Heart left ventricle (tissue), 16 donors: Measurements from ENCODE around the gene CASP9. TPM values are rescaled to one million over a fixed set of nuclear protein-coding genes. Genes with fewer than 3 reads are reported as not detected.
A peak's percentile ranks its signal among the peaks of the same experiment; 100 is the strongest.
"Not testable (repeated sequence)": the region's sequence is repeated elsewhere in the genome, so short reads cannot be mapped to it uniquely, and the experiment has no call there.

ENCODE experiments used
- ATAC-seq, 4 donors: fragments of 200-7000 bp; cut with Tn5 transposase; one replicate each; pipeline ENCODE4 v1.9.1; 2020 to 2022; ENCODE audit warnings: moderate library complexity in 4 of 4, mild to moderate bottlenecking in 3 of 4, moderate number of reproducible peaks in 1 of 4
- DNase-seq, 5 donors: peaks; one replicate each; pipeline ENCODE4 v3.0.0-alpha.2; 2020
- H3K27ac ChIP-seq, 12 donors: fragments of 200-600 bp; sonication (generic) in 4 of 12; one replicate each; pipeline versions ENCODE4 v1.5.0 to v1.8.0; 2016 to 2022; ENCODE audit warnings: mild to moderate bottlenecking in 2 of 12
- H3K27me3 ChIP-seq, 9 donors: fragments of 200-600 bp; sonication (generic) in 2 of 9; one replicate each; pipeline versions ENCODE4 v1.5.1 to v1.8.0; 2016 to 2022; ENCODE audit warnings: mild to moderate bottlenecking in 3 of 9
- H3K36me3 ChIP-seq, 9 donors: fragments of 200-600 bp; sonication (generic) in 2 of 9; one replicate each; pipeline versions ENCODE4 v1.5.0 to v1.8.0; 2018 to 2022; ENCODE audit warnings: mild to moderate bottlenecking in 2 of 9
- H3K4me1 ChIP-seq, 12 donors: fragments of 200-600 bp; sonication (generic) in 4 of 12; one replicate each; pipeline versions ENCODE4 v1.5.0 to v1.8.0; 2016 to 2022; ENCODE audit warnings: mild to moderate bottlenecking in 3 of 12
- H3K4me3 ChIP-seq, 12 donors: fragments of 200-600 bp; sonication (generic) in 4 of 12; one replicate each; pipeline versions ENCODE4 v1.5.0 to v1.8.0; 2017 to 2022; ENCODE audit warnings: mild to moderate bottlenecking in 9 of 12, moderate library complexity in 4 of 12
- H3K9me3 ChIP-seq, 12 donors: fragments of 200-600 bp; sonication (generic) in 4 of 12; one replicate each; pipeline versions ENCODE4 v1.5.0 to v1.8.0; 2016 to 2022; ENCODE audit warnings: mild to moderate bottlenecking in 1 of 12
- POLR2A ChIP-seq, 2 donors: fragments of 450-650 bp; IDR thresholded peaks; one replicate each; pipeline ENCODE4 v1.6.1; 2017; ENCODE audit warnings: antibody characterized with exemption in 2 of 2, mild to moderate bottlenecking in 2 of 2, moderate library complexity in 2 of 2
- WGBS, 4 donors: extraction: QIAGEN DNeasy Blood & Tissue Kit in 2 of 4; methylation state at CpG; one replicate each; pipeline versions ENCODE4 v1.1.5 to v1.1.7; 2013 to 2018; 5-methylcytosine and 5-hydroxymethylcytosine counted together
- intact Hi-C, 10 donors: fragments of 100-400 bp; cut with DNase I; formaldehyde crosslinking; loops; one replicate each; pipeline versions ENCODE4 v1.11.1 to v1.14.2; 2022
- polyA plus RNA-seq, 2 donors: library from polyadenylated mRNA; stranded (reverse); fragments of 200-250 nt; gene quantifications; one replicate each; pipeline ENCODE4 v1.2.3, GENCODE V29; 2013
- total RNA-seq, 9 donors: library from RNA; depleted of rRNA in 2 of 9; stranded (reverse); fragments of >200 nt in 2 of 9; fragmentation: NEBNext Ultra II Directional in 3 of 9; extraction: Animal tissue kit (Norgen Biotek cat#: 25700) in 3 of 9; gene quantifications; one replicate each; pipeline versions ENCODE4 v1.1.0 to v1.2.4, GENCODE V29; 2016 to 2023
- TF ChIP-seq, protein P1 (sequence below), 12 donors: fragments of 200-600 bp; sonication (generic) in 4 of 12; IDR thresholded peaks; one replicate each; pipeline versions ENCODE4 v1.5.0 to v1.8.0; 2018 to 2022; ENCODE audit warnings: antibody characterized with exemption in 12 of 12, mild to moderate bottlenecking in 5 of 12
- donor health status: ischemic (EF 13 %, LVEDD 7.1; RV severe dilation, severe dysfunction).
- donor health status: healthy with polysubstance abuse.
- donor health status: DM: no; HTN: yes; CAD: no.
- donor health status: DM: no; HTN: no; CAD: no.
- donor health status: ischemic (EF 25% LVEDD 6.9; RV normal size, moderate dysfunction).
- donor health status: ischemic (EF 25% LVEDD 5.7; RV mildly dilated, moderate dysfunction).
- donor health status: healthy.
- donor health status: DM: yes; HTN: yes; CAD: no.
- donor health status: ischemic (EF 35%, LVEDD 5.7; RV mildly dilated, moderate dysfunction).
- donor health status: nonischemic (EF 11% LVEDD 7.7; RV severe dilation, severe dysfunction).
- donor health status: DM: yes; HTN: yes; CAD: no.
- donor health status: PGD.
- donor health status: ischemic (EF 29% LVEDD 5.4; RV normal size, mild dysfunction).
- donor health status: nonischemic (EF 23%, LVEDD 6.1; RV moderate dilation, normal function).

Gene CASP9
- total and polyA plus RNA-seq, 11 donors: 8.6 to 16.9 (median 11.8) TPM

DNA sequence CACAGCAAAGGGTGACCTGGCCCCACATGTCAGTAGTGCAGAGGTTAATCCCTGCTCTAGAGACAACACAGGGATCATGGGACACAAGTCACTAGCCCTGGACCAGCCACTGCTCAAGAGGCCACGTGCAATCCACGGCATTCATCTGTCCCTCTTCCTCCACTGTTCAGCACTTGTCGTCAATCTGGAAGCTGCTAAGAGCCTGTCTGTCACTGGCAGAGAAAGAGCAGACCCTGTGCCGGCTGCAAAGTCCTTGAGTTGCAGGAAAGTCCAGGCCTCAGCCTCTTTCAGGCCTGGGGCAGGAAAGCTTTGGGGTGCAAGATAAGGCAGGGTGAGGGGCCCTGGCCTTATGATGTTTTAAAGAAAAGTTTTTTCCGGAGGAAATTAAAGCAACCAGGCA, 31.4 kb downstream of the CASP9 start:
- TF ChIP-seq POLR2A (IDR thresholded peaks at IDR 0.05): no peak
- TF ChIP-seq, protein P1, sequence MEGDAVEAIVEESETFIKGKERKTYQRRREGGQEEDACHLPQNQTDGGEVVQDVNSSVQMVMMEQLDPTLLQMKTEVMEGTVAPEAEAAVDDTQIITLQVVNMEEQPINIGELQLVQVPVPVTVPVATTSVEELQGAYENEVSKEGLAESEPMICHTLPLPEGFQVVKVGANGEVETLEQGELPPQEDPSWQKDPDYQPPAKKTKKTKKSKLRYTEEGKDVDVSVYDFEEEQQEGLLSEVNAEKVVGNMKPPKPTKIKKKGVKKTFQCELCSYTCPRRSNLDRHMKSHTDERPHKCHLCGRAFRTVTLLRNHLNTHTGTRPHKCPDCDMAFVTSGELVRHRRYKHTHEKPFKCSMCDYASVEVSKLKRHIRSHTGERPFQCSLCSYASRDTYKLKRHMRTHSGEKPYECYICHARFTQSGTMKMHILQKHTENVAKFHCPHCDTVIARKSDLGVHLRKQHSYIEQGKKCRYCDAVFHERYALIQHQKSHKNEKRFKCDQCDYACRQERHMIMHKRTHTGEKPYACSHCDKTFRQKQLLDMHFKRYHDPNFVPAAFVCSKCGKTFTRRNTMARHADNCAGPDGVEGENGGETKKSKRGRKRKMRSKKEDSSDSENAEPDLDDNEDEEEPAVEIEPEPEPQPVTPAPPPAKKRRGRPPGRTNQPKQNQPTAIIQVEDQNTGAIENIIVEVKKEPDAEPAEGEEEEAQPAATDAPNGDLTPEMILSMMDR (IDR thresholded peaks at IDR 0.05): no peak
- ATAC-seq (peak; percentile 89 to 95 (median 94)), DNase-seq (peak in 4 of 5 donors; percentile 56 to 78 (median 70))
- no peaks in the 10 kb centered on the region for H3K27me3 ChIP-seq
- H3K4me1 ChIP-seq: peaks cover 0 to 21% (median 2%) of the 10 kb centered on the region in 12 donors
- peak overlapping the region in 10 of 12 donors; percentile 17 to 80 (median 62) for H3K27ac ChIP-seq
- peaks cover 0 to 7% (median 0%) of the 10 kb centered on the region in 12 donors for H3K9me3 ChIP-seq
- peaks cover 0 to 50% (median 26%) of the 10 kb centered on the region in 9 donors for H3K36me3 ChIP-seq
- intact Hi-C loops: no loop called here
- H3K4me3 ChIP-seq: no peak overlapping the region
- 39 to 54% (median 48%) methylated on average over 5 of the region's 5 CpGs for WGBS, 4 donors

DNA sequence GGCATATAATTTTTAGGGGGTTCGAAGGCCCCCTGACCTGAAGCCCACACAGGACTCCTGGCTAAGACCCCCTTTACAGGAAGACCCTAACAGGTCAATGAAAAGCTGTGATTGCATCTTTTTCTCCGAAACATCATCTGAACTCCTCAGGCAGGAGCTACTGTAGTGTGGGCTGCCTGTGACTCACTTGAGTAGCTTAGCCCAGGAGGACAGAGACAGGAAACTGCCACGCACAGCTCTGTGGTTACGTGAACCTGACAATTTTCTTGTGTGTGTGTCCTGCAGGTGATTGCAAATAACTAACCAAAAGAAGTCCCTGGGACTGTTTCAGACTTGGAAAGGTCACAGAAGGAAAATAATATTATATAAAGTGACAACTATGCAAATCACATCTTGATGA, 33.0 kb downstream of the CASP9 start:
- 92 to 95% (median 93%) methylated on average over 4 of the region's 4 CpGs for WGBS, 4 donors
- H3K4me3 ChIP-seq, DNase-seq, H3K9me3 ChIP-seq, ATAC-seq, H3K27ac ChIP-seq, intact Hi-C loops, H3K27me3 ChIP-seq: not testable (repeated sequence)
- peaks cover 0 to 21% (median 2%) of the 10 kb centered on the region in 12 donors for H3K4me1 ChIP-seq
- H3K36me3 ChIP-seq: peaks cover 0 to 38% (median 23%) of the 10 kb centered on the region in 9 donors

DNA sequence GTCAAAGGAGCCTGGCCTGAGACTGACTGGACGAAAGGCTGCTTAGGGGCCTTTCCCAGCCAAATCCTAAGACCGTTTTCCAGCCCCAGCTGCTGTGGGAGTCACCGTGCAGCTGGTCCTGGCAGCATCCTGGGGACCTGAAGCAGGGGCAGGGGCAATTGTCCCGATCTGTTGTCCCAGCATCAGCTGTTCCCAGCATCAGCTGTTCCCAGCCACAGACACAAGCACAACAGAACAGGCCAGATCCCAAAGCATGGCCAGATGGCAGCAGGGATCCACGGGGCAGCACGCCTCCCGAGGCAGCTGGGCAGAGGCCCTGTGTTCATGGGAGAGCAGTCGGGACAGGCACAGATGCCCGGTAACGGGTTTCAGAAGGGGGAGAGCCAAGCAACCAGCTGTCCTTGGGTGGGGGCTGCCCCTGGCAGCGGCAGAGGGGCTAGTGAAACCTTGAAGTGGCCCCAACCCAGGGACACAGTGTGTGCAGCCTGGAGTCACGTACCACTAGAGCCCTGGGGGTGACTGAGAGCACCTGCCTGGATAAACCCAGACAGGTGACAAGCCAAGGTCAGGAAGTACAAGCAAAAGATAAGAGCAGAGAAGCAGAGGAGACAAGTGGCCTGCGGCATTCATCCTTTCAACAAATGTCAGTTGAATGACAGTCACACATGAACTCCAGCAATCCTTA, 34.8 kb downstream of the CASP9 start:
- peaks cover 0 to 27% (median 14%) of the 10 kb centered on the region in 9 donors for H3K36me3 ChIP-seq

DNA sequence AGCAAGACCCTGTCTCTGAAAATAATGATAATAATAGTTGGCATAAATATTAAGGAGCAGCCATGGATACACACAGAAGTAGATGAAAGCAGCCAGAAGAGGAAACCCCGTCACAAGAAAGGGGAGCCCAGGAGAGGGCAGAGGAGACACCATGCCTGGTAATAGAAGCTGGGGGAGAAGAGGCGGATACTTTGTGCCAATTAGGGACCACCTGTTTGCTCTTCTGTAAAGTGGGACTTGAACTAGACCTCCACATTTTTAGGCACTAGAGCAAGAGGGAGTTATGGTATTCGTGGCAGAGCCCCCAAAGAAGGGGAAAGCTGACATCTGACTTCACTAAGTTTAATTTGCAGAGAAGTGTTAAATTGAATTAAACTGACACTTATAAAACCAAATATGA, 35.6 kb downstream of the CASP9 start:
- H3K36me3 ChIP-seq: peaks cover 0 to 19% (median 6%) of the 10 kb centered on the region in 9 donors
- intact Hi-C loops: no loop called here
- WGBS, 4 donors: 91 to 97% (median 94%) methylated on average over 3 of the region's 3 CpGs
- peak overlapping the region in 1 of 12 donors; percentile 68 for H3K27ac ChIP-seq
- H3K27me3 ChIP-seq: no peaks in the 10 kb centered on the region
- ATAC-seq (no peak), DNase-seq (no peak)
- H3K4me3 ChIP-seq: no peak overlapping the region
- peaks cover 0 to 21% (median 2%) of the 10 kb centered on the region in 12 donors for H3K4me1 ChIP-seq
- H3K9me3 ChIP-seq: peaks cover 0 to 7% (median 0%) of the 10 kb centered on the region in 12 donors
- TF ChIP-seq POLR2A (IDR thresholded peaks at IDR 0.05): no peak
- TF ChIP-seq, protein P1 (IDR thresholded peaks at IDR 0.05): no peak

More for the DNA sequence above, 34.8 kb downstream of the CASP9 start:
- intact Hi-C loops: no loop called here
- no peak for DNase-seq
- Histone ChIP-seq H3K27me3 (no peaks in the 10 kb centered on the region), H3K9me3 (peaks cover 0 to 7% (median 0%) of the 10 kb centered on the region in 12 donors), H3K4me1 (peaks cover 0 to 21% (median 2%) of the 10 kb centered on the region in 12 donors), H3K27ac (peak overlapping the region in 3 of 12 donors; percentile 32 to 68 (median 57)), H3K4me3 (no peak overlapping the region)
- peak in 3 of 4 donors; percentile 26 to 50 (median 35) for ATAC-seq
- WGBS, 4 donors: 64 to 81% (median 68%) methylated on average over 13 of the region's 13 CpGs
- TF ChIP-seq POLR2A (IDR thresholded peaks at IDR 0.05): no peak
- TF ChIP-seq, protein P1 (IDR thresholded peaks at IDR 0.05): no peak

DNA sequence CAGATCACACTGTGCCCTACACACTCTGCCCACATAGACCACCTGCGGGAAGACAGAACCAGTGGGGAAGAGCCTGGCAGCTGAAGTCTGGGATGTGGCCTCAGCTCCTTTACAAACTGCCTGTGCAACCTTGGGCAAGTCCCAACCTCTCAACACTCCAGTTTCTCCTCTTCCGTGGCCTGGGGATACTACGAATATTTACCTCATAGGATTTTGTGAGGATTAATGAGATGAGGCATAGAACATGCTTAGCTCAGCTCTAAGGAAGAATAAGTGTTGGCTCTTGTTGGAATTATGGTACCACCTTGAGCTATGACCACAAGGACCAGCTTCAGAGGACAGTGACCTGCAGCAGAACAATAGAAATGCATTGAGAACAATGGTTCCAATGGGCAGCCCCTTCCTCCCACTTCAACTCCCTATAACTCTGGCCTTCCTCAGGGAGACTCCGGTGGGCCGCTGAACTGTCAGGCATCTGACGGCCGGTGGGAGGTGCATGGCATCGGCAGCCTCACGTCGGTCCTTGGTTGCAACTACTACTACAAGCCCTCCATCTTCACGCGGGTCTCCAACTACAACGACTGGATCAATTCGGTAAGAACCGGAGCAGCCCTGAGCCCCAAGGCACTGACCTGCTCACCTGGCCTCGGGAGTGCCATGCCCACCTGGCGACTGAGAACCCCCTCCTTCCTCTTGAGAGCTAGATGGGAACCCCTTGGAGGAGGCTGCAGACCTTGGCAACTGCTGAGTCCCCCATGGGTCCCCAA, 37.0 kb downstream of the CASP9 start:
- ATAC-seq, H3K27ac ChIP-seq, intact Hi-C loops, H3K4me3 ChIP-seq, DNase-seq, H3K36me3 ChIP-seq, H3K9me3 ChIP-seq, H3K27me3 ChIP-seq: not testable (repeated sequence)
- WGBS, 4 donors: 96 to 98% (median 97%) methylated on average over 17 of the region's 17 CpGs
- peaks cover 0 to 18% (median 0%) of the 10 kb centered on the region in 12 donors for H3K4me1 ChIP-seq
